ENCODE data around the gene FBXW8. TPM values are rescaled to one million over a fixed set of nuclear protein-coding genes. Genes with fewer than 3 reads are reported as not detected.

The FBXW8 gene
- polyA plus RNA-seq, 3 donors, result 2.0 to 5.2 (median 2.7) TPM

DNA sequence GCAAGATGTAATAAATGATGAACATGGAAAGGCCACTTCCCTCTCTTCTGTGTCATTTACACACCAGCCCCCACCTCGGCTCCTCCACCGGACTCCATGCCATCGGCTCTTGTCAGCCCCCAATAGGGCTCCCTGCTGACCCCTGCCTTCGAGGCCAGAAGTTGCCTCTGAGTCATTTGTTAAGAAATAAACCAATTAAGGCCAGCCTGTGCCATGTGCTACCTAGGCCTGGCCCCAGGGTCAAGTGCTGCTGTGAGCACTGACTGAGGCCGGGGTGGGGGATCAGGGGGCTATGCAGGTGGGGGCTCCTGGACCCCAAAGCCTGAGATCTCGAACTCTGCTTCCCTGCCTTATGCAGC lies 135.2 kb downstream of the FBXW8 start:
- no peaks in the 10 kb centered on the region for H3K27me3 ChIP-seq (ENCODE audit: control insufficient read depth in 2 of 2, insufficient read depth in 2 of 2, low read length in 2 of 2)
- H3K4me3 ChIP-seq (replicated peaks in 1 of 3; ENCODE audit: low read depth in 2 of 3, low read length in 3 of 3), result no peak overlapping the region
- no peak overlapping the region for H3K9ac ChIP-seq (ENCODE audit: insufficient read depth, low read length, poor library complexity, severe bottlenecking)
- peaks cover 16 to 21% of the 10 kb centered on the region in 2 donors for H3K4me1 ChIP-seq (ENCODE audit: control insufficient read depth in 1 of 2, insufficient read depth in 2 of 2, low read length in 2 of 2)
- no peaks in the 10 kb centered on the region for H3K9me3 ChIP-seq (replicated peaks in 1 of 2; ENCODE audit: control insufficient read depth in 1 of 2, insufficient read depth in 1 of 2, low read length in 2 of 2)
- Mint-ChIP-seq H3K4me3 (no peak overlapping the region), H3K4me1 (peaks cover 22% of the 10 kb centered on the region), H3K27ac (peak overlapping the region in 1 of 7 donors; percentile 75), H3K9me3 (peaks cover 0 to 2% (median 0%) of the 10 kb centered on the region in 7 donors), H3K36me3 (peaks cover 40 to 74% of the 10 kb centered on the region in 2 donors), H3K27me3 (ENCODE audit: low read depth in 3 of 3) (peaks cover 0 to 2% (median 2%) of the 10 kb centered on the region in 3 donors)
- peaks cover 9 to 43% of the 10 kb centered on the region in 2 donors for H3K36me3 ChIP-seq (replicated peaks in 1 of 2; ENCODE audit: control insufficient read depth in 1 of 2, insufficient read depth in 2 of 2, low read length in 2 of 2)
- whole genome bisulfite sequencing (ENCODE audit: insufficient coverage), result 28% methylated on average over 6 of the region's 6 CpGs
- no peaks in the 10 kb centered on the region for H3K79me2 ChIP-seq (ENCODE audit: insufficient read depth, low read length)
- no peak overlapping the region for H3K4me2 ChIP-seq (replicated peaks; ENCODE audit: extremely low read depth, low read length, poor library complexity, severe bottlenecking)
- intact Hi-C loops (cut with micrococcal nuclease), result no loop called here
- no peak overlapping the region for H3K27ac ChIP-seq (ENCODE audit: low read depth in 1 of 2, low read length in 2 of 2)
- no peaks in the 10 kb centered on the region for H4K20me1 ChIP-seq (ENCODE audit: insufficient read depth, low read length)
- DNase-seq, result peak in 1 of 3 donors; percentile 53
- H2AFZ ChIP-seq (ENCODE audit: insufficient read depth, low read depth, low read length, poor library complexity, severe bottlenecking), result no peak overlapping the region
- TF ChIP-seq, protein P1, sequence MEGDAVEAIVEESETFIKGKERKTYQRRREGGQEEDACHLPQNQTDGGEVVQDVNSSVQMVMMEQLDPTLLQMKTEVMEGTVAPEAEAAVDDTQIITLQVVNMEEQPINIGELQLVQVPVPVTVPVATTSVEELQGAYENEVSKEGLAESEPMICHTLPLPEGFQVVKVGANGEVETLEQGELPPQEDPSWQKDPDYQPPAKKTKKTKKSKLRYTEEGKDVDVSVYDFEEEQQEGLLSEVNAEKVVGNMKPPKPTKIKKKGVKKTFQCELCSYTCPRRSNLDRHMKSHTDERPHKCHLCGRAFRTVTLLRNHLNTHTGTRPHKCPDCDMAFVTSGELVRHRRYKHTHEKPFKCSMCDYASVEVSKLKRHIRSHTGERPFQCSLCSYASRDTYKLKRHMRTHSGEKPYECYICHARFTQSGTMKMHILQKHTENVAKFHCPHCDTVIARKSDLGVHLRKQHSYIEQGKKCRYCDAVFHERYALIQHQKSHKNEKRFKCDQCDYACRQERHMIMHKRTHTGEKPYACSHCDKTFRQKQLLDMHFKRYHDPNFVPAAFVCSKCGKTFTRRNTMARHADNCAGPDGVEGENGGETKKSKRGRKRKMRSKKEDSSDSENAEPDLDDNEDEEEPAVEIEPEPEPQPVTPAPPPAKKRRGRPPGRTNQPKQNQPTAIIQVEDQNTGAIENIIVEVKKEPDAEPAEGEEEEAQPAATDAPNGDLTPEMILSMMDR (IDR thresholded peaks at IDR 0.05), result no peak

- no peak overlapping the region for H3K9ac ChIP-seq (ENCODE audit: insufficient read depth, low read length, poor library complexity, severe bottlenecking)
Measured at GRCh38 chr12:117046425-117046824, 135.7 kb downstream of the FBXW8 start.

More at GRCh38 chr12:117046425-117046824, 135.7 kb downstream of the FBXW8 start:
- peaks cover 9 to 43% of the 10 kb centered on the region in 2 donors for H3K36me3 ChIP-seq (replicated peaks in 1 of 2; ENCODE audit: control insufficient read depth in 1 of 2, insufficient read depth in 2 of 2, low read length in 2 of 2)
- Mint-ChIP-seq H3K36me3 (peaks cover 44 to 77% of the 10 kb centered on the region in 2 donors), H3K4me1 (peaks cover 22% of the 10 kb centered on the region), H3K9me3 (peaks cover 0 to 2% (median 0%) of the 10 kb centered on the region in 7 donors), H3K4me3 (no peak overlapping the region), H3K27me3 (ENCODE audit: low read depth in 3 of 3) (peaks cover 1 to 2% (median 2%) of the 10 kb centered on the region in 3 donors), H3K27ac (no peak overlapping the region)
- no peaks in the 10 kb centered on the region for H3K79me2 ChIP-seq (ENCODE audit: insufficient read depth, low read length)
- no peaks in the 10 kb centered on the region for H3K9me3 ChIP-seq (replicated peaks in 1 of 2; ENCODE audit: control insufficient read depth in 1 of 2, insufficient read depth in 1 of 2, low read length in 2 of 2)
- TF ChIP-seq, protein P1 (IDR thresholded peaks at IDR 0.05), result no peak
- no peak overlapping the region for H3K27ac ChIP-seq (ENCODE audit: low read depth in 1 of 2, low read length in 2 of 2)
- H3K4me1 ChIP-seq (ENCODE audit: control insufficient read depth in 1 of 2, insufficient read depth in 2 of 2, low read length in 2 of 2), result peaks cover 16 to 21% of the 10 kb centered on the region in 2 donors
- 97% methylated on average over 26 of the region's 27 CpGs for WGBS (ENCODE audit: insufficient coverage)
- H3K4me3 ChIP-seq (replicated peaks in 1 of 3; ENCODE audit: low read depth in 2 of 3, low read length in 3 of 3), result no peak overlapping the region
- DNase-seq, result no peak
- H2AFZ ChIP-seq (ENCODE audit: insufficient read depth, low read depth, low read length, poor library complexity, severe bottlenecking), result no peak overlapping the region
- no peaks in the 10 kb centered on the region for H4K20me1 ChIP-seq (ENCODE audit: insufficient read depth, low read length)
- intact Hi-C loops (cut with micrococcal nuclease), result no loop called here
- no peaks in the 10 kb centered on the region for H3K27me3 ChIP-seq (ENCODE audit: control insufficient read depth in 2 of 2, insufficient read depth in 2 of 2, low read length in 2 of 2)
- H3K4me2 ChIP-seq (replicated peaks; ENCODE audit: extremely low read depth, low read length, poor library complexity, severe bottlenecking), result no peak overlapping the region

Data from CD14-positive monocyte (primary cell).